ENCODE data around the gene OR6V1. TPM values are rescaled to one million over a fixed set of nuclear protein-coding genes. Genes with fewer than 3 reads are reported as not detected.
"Not testable (repeated sequence)": the region's sequence is repeated elsewhere in the genome, so short reads cannot be mapped to it uniquely, and the experiment has no call there.

Gene OR6V1
- total and polyA plus RNA-seq, 3 donors from 2014 or later, result not detected

DNA sequence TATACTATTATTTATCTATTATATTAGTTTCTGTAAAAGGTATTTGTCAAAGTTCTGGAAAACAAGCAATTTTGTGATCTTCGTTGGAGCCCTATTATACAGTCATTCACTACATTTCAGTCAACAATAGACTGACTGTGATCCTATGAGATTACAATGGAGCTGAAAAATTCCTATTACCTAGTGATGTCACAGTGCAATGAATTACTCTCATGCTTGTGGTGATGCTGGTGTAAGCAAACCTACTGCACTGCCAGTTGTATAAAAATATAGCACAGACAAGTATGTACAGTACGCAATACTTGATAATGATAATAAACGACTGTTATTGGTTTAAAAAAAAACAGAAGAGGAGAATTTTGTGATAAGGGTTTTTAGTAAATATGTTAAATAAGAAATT lies 21.4 kb downstream of the OR6V1 start:
- Histone ChIP-seq H3K4me1 (peaks cover 3% of the 10 kb centered on the region), H3K4me3 (no peak overlapping the region), H3K27ac (no peak overlapping the region), H3K9me3 (no peaks in the 10 kb centered on the region), H3K27me3 (no peaks in the 10 kb centered on the region), H3K36me3 (ENCODE audit: low read depth, missing control alignments) (no peaks in the 10 kb centered on the region)
- TF ChIP-seq, protein P1, sequence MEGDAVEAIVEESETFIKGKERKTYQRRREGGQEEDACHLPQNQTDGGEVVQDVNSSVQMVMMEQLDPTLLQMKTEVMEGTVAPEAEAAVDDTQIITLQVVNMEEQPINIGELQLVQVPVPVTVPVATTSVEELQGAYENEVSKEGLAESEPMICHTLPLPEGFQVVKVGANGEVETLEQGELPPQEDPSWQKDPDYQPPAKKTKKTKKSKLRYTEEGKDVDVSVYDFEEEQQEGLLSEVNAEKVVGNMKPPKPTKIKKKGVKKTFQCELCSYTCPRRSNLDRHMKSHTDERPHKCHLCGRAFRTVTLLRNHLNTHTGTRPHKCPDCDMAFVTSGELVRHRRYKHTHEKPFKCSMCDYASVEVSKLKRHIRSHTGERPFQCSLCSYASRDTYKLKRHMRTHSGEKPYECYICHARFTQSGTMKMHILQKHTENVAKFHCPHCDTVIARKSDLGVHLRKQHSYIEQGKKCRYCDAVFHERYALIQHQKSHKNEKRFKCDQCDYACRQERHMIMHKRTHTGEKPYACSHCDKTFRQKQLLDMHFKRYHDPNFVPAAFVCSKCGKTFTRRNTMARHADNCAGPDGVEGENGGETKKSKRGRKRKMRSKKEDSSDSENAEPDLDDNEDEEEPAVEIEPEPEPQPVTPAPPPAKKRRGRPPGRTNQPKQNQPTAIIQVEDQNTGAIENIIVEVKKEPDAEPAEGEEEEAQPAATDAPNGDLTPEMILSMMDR (IDR thresholded peaks at IDR 0.05), result no peak
- no peak for TF ChIP-seq POLR2A (IDR thresholded peaks at IDR 0.05)
- intact Hi-C loops (cut with DNase I; ENCODE audit: low total_unique reads), result no loop called here
- DNase-seq, result no peak
- WGBS, 2 donors, result 74 to 77% methylated on average over 3 of the region's 3 CpGs

DNA sequence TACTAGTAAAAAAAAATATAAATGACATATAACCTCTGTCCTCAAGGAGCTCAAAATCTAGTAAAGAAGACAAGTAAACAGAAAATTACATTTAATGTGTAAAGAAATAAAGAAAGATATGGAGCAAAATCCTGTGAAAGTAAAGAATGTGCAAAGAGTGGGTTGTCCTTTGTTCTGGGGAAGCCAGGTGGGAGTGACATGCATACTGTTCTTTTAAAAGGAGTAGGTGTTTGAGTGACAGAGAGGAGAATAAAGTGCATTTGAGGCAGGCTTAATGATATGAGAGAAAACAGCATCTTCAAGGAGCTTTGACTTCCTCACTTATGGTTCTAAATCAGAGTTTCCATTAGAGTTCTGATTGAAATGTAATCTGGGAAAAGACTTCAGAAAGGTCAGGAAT lies 22.0 kb downstream of the OR6V1 start:
- Histone ChIP-seq H3K4me3 (no peak overlapping the region), H3K27me3 (no peaks in the 10 kb centered on the region), H3K36me3 (ENCODE audit: low read depth, missing control alignments) (no peaks in the 10 kb centered on the region), H3K27ac (no peak overlapping the region), H3K9me3 (no peaks in the 10 kb centered on the region), H3K4me1 (peaks cover 3% of the 10 kb centered on the region)
- intact Hi-C loops (cut with DNase I; ENCODE audit: low total_unique reads), result no loop called here
- no peak for DNase-seq
- no peak for TF ChIP-seq POLR2A (IDR thresholded peaks at IDR 0.05)
- TF ChIP-seq, protein P1 (IDR thresholded peaks at IDR 0.05), result no peak

DNA sequence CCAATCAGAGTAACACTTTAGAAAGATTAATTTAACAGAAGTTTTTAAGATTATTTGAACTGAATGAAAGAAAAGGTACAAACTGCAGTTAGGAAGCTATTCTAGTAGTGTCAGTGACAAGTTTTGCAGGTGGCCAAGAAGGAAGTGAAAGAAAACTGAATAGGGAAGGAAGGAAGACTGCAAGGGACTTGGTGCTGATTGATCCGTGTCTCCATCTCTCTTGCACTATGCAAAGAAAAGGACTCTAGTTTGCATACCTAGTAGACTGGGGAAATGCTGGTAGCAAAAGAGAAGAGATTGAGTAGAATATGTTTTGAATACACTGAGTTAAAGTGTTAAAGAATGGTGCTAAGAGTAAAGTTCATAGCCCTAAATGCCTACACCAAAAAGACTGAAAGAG lies 33.0 kb downstream of the OR6V1 start:
- no peak overlapping the region for H3K27ac ChIP-seq
- intact Hi-C loops (cut with DNase I; ENCODE audit: low total_unique reads), result no loop called here

DNA sequence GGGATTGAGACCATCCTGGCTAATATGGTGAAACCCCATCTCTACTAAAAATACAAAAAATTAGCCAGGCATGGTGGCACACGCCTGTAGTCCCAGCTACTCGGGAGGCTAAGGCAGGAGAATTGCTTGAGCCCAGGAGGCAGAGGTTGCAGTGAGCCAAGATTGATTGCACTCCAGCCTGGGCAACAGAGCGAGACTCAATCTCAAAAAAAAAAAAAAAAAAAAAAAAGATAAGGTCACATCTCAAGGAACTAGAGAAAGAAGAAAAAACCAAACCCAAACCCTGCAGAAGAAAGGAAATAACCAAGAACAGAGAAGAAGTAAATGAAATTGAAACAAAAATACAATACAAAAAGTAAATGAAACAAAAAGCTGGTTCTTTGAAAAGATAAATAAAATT lies 33.5 kb downstream of the OR6V1 start:
- H3K36me3 ChIP-seq (ENCODE audit: low read depth, missing control alignments); H3K4me3 ChIP-seq; H3K27me3 ChIP-seq; DNase-seq; H3K4me1 ChIP-seq; intact Hi-C loops (cut with DNase I; ENCODE audit: low total_unique reads); H3K9me3 ChIP-seq; H3K27ac ChIP-seq: not testable (repeated sequence)
- 91 to 95% methylated on average over 3 of the region's 3 CpGs for WGBS, 2 donors

More for the DNA sequence above, 33.0 kb downstream of the OR6V1 start:
- Histone ChIP-seq H3K4me3 (no peak overlapping the region), H3K9me3 (no peaks in the 10 kb centered on the region), H3K36me3 (ENCODE audit: low read depth, missing control alignments) (no peaks in the 10 kb centered on the region), H3K27me3 (no peaks in the 10 kb centered on the region), H3K4me1 (no peaks in the 10 kb centered on the region)
- WGBS, 2 donors, result 74 to 83% methylated on average over 1 of the region's 1 CpG
- no peak for TF ChIP-seq POLR2A (IDR thresholded peaks at IDR 0.05)
- TF ChIP-seq, protein P1 (IDR thresholded peaks at IDR 0.05), result no peak
- DNase-seq, result no peak

DNA sequence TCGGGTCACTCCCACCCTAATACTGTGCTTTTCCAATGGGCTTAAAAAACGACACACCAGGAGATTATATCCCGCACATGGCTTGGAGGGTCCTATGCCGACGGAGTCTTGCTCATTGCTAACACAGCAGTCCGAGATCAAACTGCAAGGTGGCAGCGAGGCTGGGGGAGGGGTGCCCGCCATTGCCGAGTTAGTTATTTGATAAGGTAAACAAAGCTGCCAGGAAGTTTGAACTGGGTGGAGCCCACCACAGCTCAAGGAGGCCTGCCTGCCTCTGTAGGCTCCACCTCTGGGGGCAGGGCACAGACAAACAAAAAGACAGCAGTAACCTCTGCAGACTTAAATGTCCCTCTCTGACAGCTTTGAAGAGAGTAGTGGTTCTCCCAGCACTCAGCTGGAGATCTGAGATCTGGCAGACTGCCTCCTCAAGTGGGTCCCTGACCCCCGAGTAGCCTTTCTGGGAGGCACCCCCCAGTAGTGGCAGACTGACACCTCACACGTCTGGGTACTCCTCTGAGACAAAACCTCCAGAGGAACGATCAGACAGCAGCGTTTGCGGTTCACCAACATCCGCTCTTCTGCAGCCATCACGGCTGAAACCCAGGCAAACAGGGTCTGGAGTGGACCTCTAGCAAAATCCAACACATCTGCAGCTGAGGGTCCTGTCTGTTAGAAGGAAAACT lies 36.5 kb downstream of the OR6V1 start:
- H3K27me3 ChIP-seq; DNase-seq; H3K4me1 ChIP-seq; H3K36me3 ChIP-seq (ENCODE audit: low read depth, missing control alignments); intact Hi-C loops (cut with DNase I; ENCODE audit: low total_unique reads); H3K4me3 ChIP-seq; H3K9me3 ChIP-seq; H3K27ac ChIP-seq: not testable (repeated sequence)
- WGBS, 2 donors, result 91 to 95% methylated on average over 16 of the region's 16 CpGs

DNA sequence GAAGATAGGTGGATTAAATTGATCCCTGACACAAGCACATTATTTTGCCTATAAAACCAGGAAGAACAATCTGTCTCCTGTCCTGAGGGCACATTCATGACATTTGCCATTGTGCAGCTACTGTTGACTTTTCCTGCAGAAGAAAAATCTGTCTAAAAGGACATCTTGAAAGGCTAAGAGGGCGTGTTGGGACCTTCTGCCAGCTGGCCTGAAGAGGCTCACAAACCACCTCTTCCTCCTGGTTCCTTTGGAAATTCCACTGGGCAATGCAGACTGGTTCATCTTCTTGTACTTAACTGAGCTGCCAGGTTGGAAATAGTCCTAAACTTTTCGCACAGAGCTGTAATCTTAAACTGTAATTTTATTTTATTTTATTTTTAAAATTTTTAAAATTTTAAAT lies 44.0 kb downstream of the OR6V1 start:
- TF ChIP-seq, protein P1 (IDR thresholded peaks at IDR 0.05), result no peak
- TF ChIP-seq POLR2A (IDR thresholded peaks at IDR 0.05), result no peak
- intact Hi-C loops (cut with DNase I; ENCODE audit: low total_unique reads), result no loop called here

DNA sequence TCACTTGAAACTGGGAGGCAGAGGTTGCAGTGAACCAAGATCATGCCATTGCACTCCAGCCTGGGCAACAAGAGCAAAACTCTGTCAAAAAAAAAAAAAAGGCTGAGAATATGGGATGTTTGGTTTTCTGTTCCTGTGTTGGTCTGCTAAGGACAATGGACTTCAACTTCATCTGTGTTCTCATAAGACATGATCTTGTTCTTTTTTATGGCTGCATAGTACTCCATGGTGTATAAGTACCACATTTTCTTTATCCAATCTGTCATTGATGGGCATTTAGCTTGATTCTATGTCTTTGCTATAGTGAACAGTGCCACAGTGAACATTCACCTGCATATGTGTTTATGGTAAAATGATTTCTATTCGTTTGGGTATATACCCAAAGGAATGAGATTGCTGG lies 47.4 kb downstream of the OR6V1 start:
- H3K4me3 ChIP-seq; H3K36me3 ChIP-seq (ENCODE audit: low read depth, missing control alignments); DNase-seq; H3K4me1 ChIP-seq; H3K27ac ChIP-seq; intact Hi-C loops (cut with DNase I; ENCODE audit: low total_unique reads); H3K9me3 ChIP-seq; H3K27me3 ChIP-seq: not testable (repeated sequence)
- WGBS, 2 donors, result 84 to 86% methylated on average over 1 of the region's 1 CpG

More for the DNA sequence above, 44.0 kb downstream of the OR6V1 start:
- Histone ChIP-seq H3K36me3 (ENCODE audit: low read depth, missing control alignments) (no peaks in the 10 kb centered on the region), H3K27me3 (no peaks in the 10 kb centered on the region), H3K4me3 (no peak overlapping the region), H3K27ac (no peak overlapping the region), H3K9me3 (no peaks in the 10 kb centered on the region), H3K4me1 (no peaks in the 10 kb centered on the region)
- WGBS, 2 donors, result 84 to 87% methylated on average over 2 of the region's 2 CpGs
- DNase-seq, result no peak
